IPS-15b (cell line): ENCODE results near the gene PHETA1.
A peak's percentile ranks its signal among the peaks of the same experiment; 100 is the strongest.
"Not testable (repeated sequence)": the region's sequence is repeated elsewhere in the genome, so short reads cannot be mapped to it uniquely, and the experiment has no call there.

Experiments used
- H3K27me3 ChIP-seq: one replicate; pipeline ENCODE4 v1.6.1; 2013; ENCODE audit warnings: low read length; ENCODE audit not compliant: control insufficient read depth, insufficient read depth
- H3K36me3 ChIP-seq: one replicate; pipeline ENCODE4 v1.6.1; 2013; ENCODE audit warnings: low read length; ENCODE audit not compliant: control insufficient read depth, insufficient read depth
- H3K4me1 ChIP-seq: one replicate; pipeline ENCODE4 v1.6.1; 2013; ENCODE audit warnings: mild to moderate bottlenecking, low read length; ENCODE audit not compliant: control insufficient read depth, insufficient read depth
- H3K4me3 ChIP-seq: one replicate; pipeline ENCODE4 v1.5.1; 2013; ENCODE audit warnings: low read depth, low read length
- H3K9ac ChIP-seq: one replicate; pipeline ENCODE4 v1.6.1; 2013; ENCODE audit warnings: low read depth, mild to moderate bottlenecking, low read length
- H3K9me3 ChIP-seq: one replicate; pipeline ENCODE4 v1.6.1; 2013; ENCODE audit warnings: mild to moderate bottlenecking, low read length; ENCODE audit not compliant: control insufficient read depth, insufficient read depth

PHETA1 gene

GRCh38 chr12:111409780-111410430 is 41.0 kb upstream of the PHETA1 start:
- Histone ChIP-seq H3K9ac (peak overlapping the region; percentile 60), H3K4me3 (no peak overlapping the region), H3K9me3 (no peaks in the 10 kb centered on the region), H3K27me3 (no peaks in the 10 kb centered on the region), H3K36me3 (peaks cover 2% of the 10 kb centered on the region), H3K4me1 (peaks cover 48% of the 10 kb centered on the region)

DNA sequence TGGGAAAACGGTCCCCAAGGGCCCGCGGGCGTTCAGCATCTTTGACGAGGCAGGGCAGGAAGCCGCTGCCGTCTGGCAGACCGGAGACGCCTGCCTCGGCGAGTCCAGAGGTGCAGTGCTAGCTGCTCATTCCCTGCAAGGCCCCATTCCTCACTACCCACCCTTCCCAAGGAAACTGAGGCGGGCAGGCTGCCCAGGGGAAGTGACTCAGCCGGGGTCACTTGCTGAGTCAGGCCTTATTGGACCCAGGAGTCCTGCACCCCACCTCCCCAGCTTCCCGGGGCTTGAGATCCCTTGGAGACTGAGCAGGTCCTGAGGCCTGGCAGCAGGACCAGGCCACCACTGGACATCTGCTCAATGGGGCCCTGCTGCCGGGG is 40.5 kb upstream of the PHETA1 start:
- peaks cover 52% of the 10 kb centered on the region for H3K4me1 ChIP-seq
- H3K9ac ChIP-seq: no peak overlapping the region
- H3K36me3 ChIP-seq: peaks cover 2% of the 10 kb centered on the region
- H3K9me3 ChIP-seq: no peaks in the 10 kb centered on the region
- H3K4me3 ChIP-seq: no peak overlapping the region
- no peaks in the 10 kb centered on the region for H3K27me3 ChIP-seq

DNA sequence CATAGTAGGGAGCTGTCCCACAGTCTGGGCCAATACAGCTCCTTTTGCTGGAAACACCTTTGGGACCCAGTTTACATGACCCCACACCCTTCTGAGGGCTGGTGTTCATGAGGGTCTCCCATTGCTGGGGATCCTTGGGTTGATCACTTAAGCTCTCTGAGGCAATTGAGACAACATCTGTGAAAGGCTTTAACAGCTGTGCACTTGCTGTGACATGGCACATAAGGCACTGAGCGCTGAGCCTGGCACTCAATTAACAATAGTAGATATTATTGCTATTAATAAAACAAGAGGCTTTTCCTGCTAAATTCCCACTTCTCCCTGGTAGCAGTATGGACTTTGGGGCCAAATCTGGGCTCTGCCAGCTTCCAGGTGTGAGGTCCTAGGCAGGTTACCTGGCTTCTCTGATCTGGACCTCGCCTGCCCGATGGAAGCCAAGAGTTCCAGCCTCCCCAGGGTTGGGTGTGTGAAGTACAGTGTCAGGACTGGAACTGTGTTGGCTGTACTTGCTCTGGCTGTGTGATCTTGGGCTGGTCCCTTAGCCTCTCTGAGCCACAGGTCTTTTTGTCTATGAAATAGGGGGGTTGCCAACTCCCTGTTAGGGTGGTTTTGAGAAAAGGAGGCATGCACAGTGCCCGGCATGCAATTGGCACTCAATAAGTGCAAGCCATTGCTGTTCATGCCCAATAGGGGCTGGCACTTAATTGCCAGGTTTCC is 39.9 kb upstream of the PHETA1 start:
- H3K27me3 ChIP-seq: no peaks in the 10 kb centered on the region
- H3K9ac ChIP-seq: peak overlapping the region; percentile 54
- no peaks in the 10 kb centered on the region for H3K9me3 ChIP-seq
- peaks cover 2% of the 10 kb centered on the region for H3K36me3 ChIP-seq
- H3K4me1 ChIP-seq: peaks cover 52% of the 10 kb centered on the region
- no peak overlapping the region for H3K4me3 ChIP-seq

DNA sequence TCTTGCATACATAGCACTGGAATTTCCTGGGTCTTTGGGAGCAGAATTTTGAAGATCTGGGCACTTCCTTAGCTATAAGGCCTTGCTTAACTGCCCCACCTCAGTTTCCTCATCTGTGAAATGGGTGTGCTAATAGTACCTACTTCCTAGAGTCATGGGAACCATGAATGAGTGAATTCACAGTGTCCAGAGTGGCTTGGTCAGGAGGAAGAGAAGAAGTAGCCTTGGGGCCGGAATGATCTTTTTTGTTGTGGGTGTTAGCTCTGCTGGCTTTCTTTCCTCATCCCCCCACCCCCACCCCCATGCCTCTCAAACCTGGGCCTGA is 39.2 kb upstream of the PHETA1 start:
- no peaks in the 10 kb centered on the region for H3K9me3 ChIP-seq
- H3K27me3 ChIP-seq: no peaks in the 10 kb centered on the region
- peaks cover 48% of the 10 kb centered on the region for H3K4me1 ChIP-seq
- peaks cover 2% of the 10 kb centered on the region for H3K36me3 ChIP-seq
- no peak overlapping the region for H3K9ac ChIP-seq
- H3K4me3 ChIP-seq: no peak overlapping the region

DNA sequence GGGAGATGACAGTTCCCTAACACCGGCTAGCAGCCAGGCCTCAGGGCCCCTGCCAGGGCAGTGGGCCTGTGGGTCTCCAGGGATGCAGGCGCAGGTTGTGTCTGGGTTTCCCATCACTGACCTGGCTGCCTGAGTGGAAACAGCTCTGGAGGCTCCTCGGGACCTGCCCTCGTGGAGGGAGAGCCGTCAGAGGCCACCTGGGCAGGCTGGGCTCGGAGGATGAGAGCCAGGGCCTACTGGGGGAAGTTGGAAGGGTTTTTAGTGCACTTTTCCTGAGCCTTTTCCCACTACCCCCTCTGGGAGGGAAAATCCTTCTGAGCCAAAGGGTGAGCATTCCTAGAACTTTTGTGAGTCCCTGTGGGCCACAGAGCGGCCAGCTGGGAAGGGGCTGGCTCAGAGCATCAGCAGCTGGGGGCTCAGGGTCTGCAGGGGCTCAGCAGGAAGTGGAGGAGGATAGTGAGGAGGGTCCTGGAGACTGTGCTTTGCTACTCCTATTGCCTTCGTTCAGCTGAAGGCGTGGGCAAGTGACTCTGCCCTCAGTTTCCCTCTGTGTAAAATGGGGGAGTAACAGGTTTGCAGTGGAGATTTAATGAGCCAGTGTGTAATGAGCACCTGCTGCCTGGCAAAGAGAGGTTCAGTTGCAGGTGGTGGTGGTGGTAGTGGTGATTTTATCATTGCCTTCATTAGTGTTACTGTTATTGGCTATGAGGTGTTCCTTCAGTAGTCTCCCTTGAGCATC is 38.7 kb upstream of the PHETA1 start:
- Histone ChIP-seq H3K4me3 (peak overlapping the region; percentile 90), H3K27me3 (no peaks in the 10 kb centered on the region), H3K9me3 (no peaks in the 10 kb centered on the region), H3K9ac (peak overlapping the region; percentile 79), H3K4me1 (peaks cover 44% of the 10 kb centered on the region), H3K36me3 (peaks cover 2% of the 10 kb centered on the region)

GRCh38 chr12:111406474-111407376 is 37.8 kb upstream of the PHETA1 start:
- peaks cover 39% of the 10 kb centered on the region for H3K4me1 ChIP-seq
- H3K27me3 ChIP-seq: no peaks in the 10 kb centered on the region
- peak overlapping the region; percentile 90 for H3K4me3 ChIP-seq
- peak overlapping the region; percentile 79 for H3K9ac ChIP-seq
- no peaks in the 10 kb centered on the region for H3K9me3 ChIP-seq
- H3K36me3 ChIP-seq: peaks cover 2% of the 10 kb centered on the region

DNA sequence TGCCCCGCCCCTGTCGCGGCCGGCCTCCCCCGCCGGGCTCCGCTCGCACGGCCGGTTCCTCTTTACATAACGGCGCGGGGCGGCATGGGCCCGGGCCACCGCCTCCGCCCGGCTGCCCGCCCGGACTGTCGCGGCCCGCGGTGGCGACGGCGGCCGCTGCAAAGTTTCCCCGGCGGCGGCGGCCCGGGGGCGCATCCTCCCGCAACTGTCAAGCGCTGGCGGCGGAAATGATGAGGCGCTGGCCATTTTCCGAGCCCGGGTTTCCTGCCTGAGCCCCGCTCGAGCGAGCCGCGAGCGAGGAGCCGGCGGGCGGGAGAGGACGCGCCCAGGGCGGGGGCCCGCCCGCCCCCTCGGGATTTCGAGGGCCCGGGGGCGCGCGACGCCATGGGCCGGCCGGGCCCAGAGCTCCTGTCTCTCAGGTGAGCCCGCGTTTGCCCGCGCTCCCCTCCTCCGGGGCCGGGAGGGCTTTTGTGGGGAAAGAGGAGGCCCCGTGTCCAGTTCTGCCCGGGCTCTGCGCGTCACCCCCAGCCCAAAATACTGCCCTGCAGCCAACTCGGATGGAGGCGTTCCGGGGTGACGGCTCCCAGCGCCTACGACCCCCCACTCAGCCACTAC is 37.1 kb upstream of the PHETA1 start, which contains the start of gene SH2B3:
Gene SH2B3 (plus strand): TSS at position 65 of the 615 bp plus-strand sequence. CDS start 12,223 bp downstream, outside the sequence.
- no peaks in the 10 kb centered on the region for H3K9me3 ChIP-seq
- peaks cover 31% of the 10 kb centered on the region for H3K4me1 ChIP-seq
- no peaks in the 10 kb centered on the region for H3K27me3 ChIP-seq
- H3K9ac ChIP-seq: peak within 1 kb of the TSS; percentile 79
- H3K36me3 ChIP-seq: peaks cover 2% of the 10 kb centered on the region
- peak within 1 kb of the TSS; percentile 90 for H3K4me3 ChIP-seq

- Histone ChIP-seq H3K4me3 (peak overlapping the region; percentile 60), H3K9me3 (no peaks in the 10 kb centered on the region), H3K9ac (peak overlapping the region; percentile 57), H3K27me3 (no peaks in the 10 kb centered on the region), H3K4me1 (peaks cover 26% of the 10 kb centered on the region), H3K36me3 (peaks cover 2% of the 10 kb centered on the region)
These were observed 36.4 kb upstream of the PHETA1 start for GRCh38 chr12:111405149-111405858.

DNA sequence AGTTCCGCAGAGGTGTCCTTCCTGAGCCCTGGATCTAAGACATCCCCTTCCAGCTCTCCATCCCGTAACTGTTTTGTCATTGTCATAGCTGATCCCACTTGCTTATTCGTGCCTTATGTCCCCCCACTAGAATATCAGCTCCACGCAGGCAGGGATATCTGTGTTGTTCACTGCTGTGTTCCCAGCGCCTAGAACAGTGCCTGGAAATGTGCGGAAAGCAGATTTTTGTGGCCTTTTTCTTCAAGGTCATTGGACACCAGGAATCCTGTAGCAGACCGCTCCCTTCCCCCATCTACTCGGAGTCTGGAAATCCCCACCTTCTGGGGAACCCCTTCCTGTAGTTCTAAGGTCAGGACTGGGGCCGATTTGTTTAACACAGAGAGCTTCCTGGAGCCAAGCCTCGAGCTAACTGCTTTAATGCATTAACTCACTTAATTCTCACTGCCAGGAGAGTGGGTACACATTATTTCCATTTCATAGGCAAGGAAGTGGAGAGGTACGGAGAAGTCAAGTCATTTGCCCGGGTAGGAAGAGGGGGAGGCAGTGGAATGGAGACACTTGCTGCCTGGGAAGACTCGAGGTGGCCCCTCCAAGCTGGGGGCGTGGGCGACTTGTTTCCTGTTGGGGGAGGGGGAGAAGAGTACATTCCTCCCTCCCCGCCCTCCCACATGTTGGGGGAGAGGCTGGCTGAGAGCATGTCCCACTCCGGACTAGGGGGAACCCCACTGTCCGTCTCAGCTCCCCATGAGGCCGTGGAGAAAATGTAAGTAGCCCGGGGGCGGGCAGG is 35.7 kb upstream of the PHETA1 start:
- Histone ChIP-seq H3K9me3 (no peaks in the 10 kb centered on the region), H3K36me3 (peaks cover 2% of the 10 kb centered on the region), H3K4me3 (peak overlapping the region; percentile 60), H3K27me3 (no peaks in the 10 kb centered on the region), H3K9ac (peak overlapping the region; percentile 57), H3K4me1 (peaks cover 23% of the 10 kb centered on the region)

DNA sequence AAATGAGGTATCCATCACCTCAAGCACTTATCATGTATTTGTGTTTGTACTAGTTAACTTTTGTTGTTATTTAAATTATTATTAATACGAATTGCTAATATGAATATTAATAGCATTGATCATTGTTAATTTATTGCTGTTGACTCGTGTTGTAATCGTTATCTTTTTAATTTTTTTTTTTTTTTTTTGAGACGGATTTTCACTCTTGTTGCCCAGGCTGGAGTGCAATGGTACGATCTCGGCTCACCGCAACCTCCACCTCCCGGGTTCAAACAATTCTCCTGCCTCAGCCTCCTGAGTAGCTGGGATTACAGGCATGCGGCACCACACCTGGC is 33.6 kb upstream of the PHETA1 start:
- not testable (repeated sequence) for H3K4me3 ChIP-seq, H3K27me3 ChIP-seq, H3K36me3 ChIP-seq, H3K9me3 ChIP-seq, H3K9ac ChIP-seq
- H3K4me1 ChIP-seq: peaks cover 17% of the 10 kb centered on the region
